Choroid plexus epithelial cell (primary cell): Measurements from ENCODE around the gene RPL36A.

Experiments used
- DNase-seq: peaks from one replicate; pipeline ENCODE4 v3.0.0-alpha.2; 2010; ENCODE audit warnings: low read depth
- H3K4me3 ChIP-seq: 2 replicates; pipeline ENCODE4 v1.5.1; 2011; ENCODE audit warnings: low read depth, mild to moderate bottlenecking, control low read depth, low read length, moderate library complexity
- CTCF ChIP-seq: conservative IDR thresholded peaks from 2 replicates; pipeline ENCODE4 v1.5.1; 2011; ENCODE audit warnings: low read depth, mild to moderate bottlenecking, control low read depth, inconsistent platforms, low read length, moderate library complexity

The RPL36A gene

GRCh38 chrX:101377547-101377946, 13.3 kb upstream of the RPL36A start:
- H3K4me3 ChIP-seq: no peak overlapping the region
- TF ChIP-seq CTCF: no peak
- no peak for DNase-seq

- no peak for DNase-seq
- no peak for TF ChIP-seq CTCF
- H3K4me3 ChIP-seq: no peak overlapping the region
These were observed 7.1 kb upstream of the RPL36A start for GRCh38 chrX:101383679-101384205.

- no peak for DNase-seq
- H3K4me3 ChIP-seq: no peak overlapping the region
- TF ChIP-seq CTCF: no peak
These were observed 5.7 kb upstream of the RPL36A start for GRCh38 chrX:101385026-101385684.

- no peak for DNase-seq
- H3K4me3 ChIP-seq: no peak within 1 kb of the TSS
- no peak for TF ChIP-seq CTCF
These were observed 4.8 kb upstream of the RPL36A start, which contains the start of gene BTK for GRCh38 chrX:101385795-101386541. Gene BTK (minus strand): TSS chrX:101386191. CDS start chrX:101375284, 10,907 bp downstream.

GRCh38 chrX:101386542-101386885, 4.3 kb upstream of the RPL36A start:
- H3K4me3 ChIP-seq: no peak overlapping the region
- TF ChIP-seq CTCF: no peak
- DNase-seq: no peak

- no peak overlapping the region for H3K4me3 ChIP-seq
- TF ChIP-seq CTCF: no peak
- no peak for DNase-seq
These were observed 2.2 kb upstream of the RPL36A start for GRCh38 chrX:101388604-101389003.
